MM.1S (cell line): ENCODE data around the gene DCLK2.

Experiments used
- DNase-seq: peaks from one replicate; pipeline ENCODE4 v3.0.0-alpha.2; 2015
- H2AFZ ChIP-seq: fragments of 300-600 bp; sonication (generic); 2 replicates; pipeline ENCODE4 v1.6.0; 2016; ENCODE audit warnings: antibody characterized with exemption, low read length
- H3F3A ChIP-seq: fragments of 300-600 bp; sonication (generic); 2 replicates; pipeline ENCODE4 v1.6.1; 2016; ENCODE audit warnings: mild to moderate bottlenecking, antibody characterized with exemption, low read length, moderate library complexity, mixed read lengths; ENCODE audit not compliant: insufficient read depth
- H3K27ac ChIP-seq: fragments of 300-600 bp; sonication (generic); 2 replicates; pipeline ENCODE4 v1.5.1; 2016; ENCODE audit warnings: mild to moderate bottlenecking, low read length
- H3K27me3 ChIP-seq: fragments of 300-600 bp; sonication (generic); replicated peaks from 2 replicates; pipeline ENCODE4 v1.6.0; 2016; ENCODE audit warnings: low read length; ENCODE audit not compliant: insufficient read depth
- H3K36me3 ChIP-seq: fragments of 300-600 bp; sonication (generic); replicated peaks from 2 replicates; pipeline ENCODE4 v1.6.1; 2016; ENCODE audit warnings: mild to moderate bottlenecking, low read length, mixed read lengths; ENCODE audit not compliant: insufficient read depth
- H3K4me1 ChIP-seq: fragments of 300-600 bp; sonication (generic); 2 replicates; pipeline ENCODE4 v1.6.1; 2016; ENCODE audit warnings: low read length, mixed read lengths
- H3K4me2 ChIP-seq: fragments of 300-600 bp; sonication (generic); 2 replicates; pipeline ENCODE4 v1.6.0; 2016; ENCODE audit warnings: low read depth, low read length
- H3K4me3 ChIP-seq: fragments of 300-600 bp; sonication (generic); 2 replicates; pipeline ENCODE4 v1.5.1; 2016; ENCODE audit warnings: low read length, mixed read lengths
- H3K79me2 ChIP-seq: fragments of 300-600 bp; sonication (generic); 2 replicates; pipeline ENCODE4 v1.6.1; 2016; ENCODE audit warnings: mixed run types, low read length, mixed read lengths
- H3K9ac ChIP-seq: fragments of 300-600 bp; sonication (generic); 2 replicates; pipeline ENCODE4 v1.6.1; 2016; ENCODE audit warnings: low read length, mixed read lengths
- H3K9me2 ChIP-seq: fragments of 300-600 bp; sonication (generic); replicated peaks from 2 replicates; pipeline ENCODE4 v1.6.1; 2016; ENCODE audit warnings: mild to moderate bottlenecking, low read length, mixed read lengths; ENCODE audit not compliant: insufficient read depth
- H3K9me3 ChIP-seq: fragments of 300-600 bp; sonication (generic); replicated peaks from 2 replicates; pipeline ENCODE4 v1.6.1; 2016; ENCODE audit warnings: mild to moderate bottlenecking, low read length, mixed read lengths; ENCODE audit not compliant: insufficient read depth
- H4K20me1 ChIP-seq: fragments of 300-600 bp; sonication (generic); 2 replicates; pipeline ENCODE4 v1.6.1; 2016; ENCODE audit warnings: mild to moderate bottlenecking, low read length, moderate library complexity, mixed read lengths; ENCODE audit not compliant: insufficient read depth
- EZH2 ChIP-seq: fragments of 300-600 bp; sonication (generic); optimal IDR thresholded peaks from 2 replicates; pipeline ENCODE3; 2017; ENCODE audit warnings: low read depth, mild to moderate bottlenecking, antibody characterized with exemption, low read length, mixed read lengths
- EZH2phosphoT487 ChIP-seq: fragments of 300-600 bp; sonication (generic); IDR thresholded peaks from 2 replicates; pipeline ENCODE4 v1.6.1; 2018; ENCODE audit warnings: antibody characterized with exemption, low read length
- TF ChIP-seq, protein P1 (sequence below): fragments of 300-600 bp; sonication (generic); IDR thresholded peaks from 2 replicates; pipeline ENCODE4 v1.5.1; 2016; ENCODE audit warnings: antibody characterized with exemption, low read length, mixed read lengths

DCLK2 gene

DNA sequence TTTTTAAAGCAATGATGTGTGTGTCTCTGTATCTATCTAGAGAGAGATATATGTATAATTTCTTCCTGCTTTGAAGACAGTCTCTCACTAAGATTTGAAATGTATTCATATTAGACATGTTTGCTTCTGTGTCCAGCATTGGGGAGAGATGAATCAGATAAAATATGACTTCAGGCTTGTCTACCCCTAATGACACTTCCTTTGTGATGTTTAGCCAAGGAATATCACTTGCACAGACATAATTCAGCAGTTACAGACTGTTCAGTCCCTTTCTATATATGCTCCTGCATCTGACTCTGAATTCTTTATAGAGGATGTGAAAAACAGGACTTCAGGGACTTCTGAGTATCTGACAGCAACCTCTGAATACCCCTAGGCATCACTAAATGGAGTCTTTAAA, 158.4 kb downstream of the DCLK2 start:
- H3K9me3 ChIP-seq = no peaks in the 10 kb centered on the region
- no peaks in the 10 kb centered on the region for H3K36me3 ChIP-seq
- no peaks in the 10 kb centered on the region for H3K4me1 ChIP-seq
- no peaks in the 10 kb centered on the region for H3K79me2 ChIP-seq
- no peak overlapping the region for H3K9ac ChIP-seq
- H4K20me1 ChIP-seq = no peaks in the 10 kb centered on the region
- H3K4me2 ChIP-seq = no peak overlapping the region
- TF ChIP-seq, protein P1, sequence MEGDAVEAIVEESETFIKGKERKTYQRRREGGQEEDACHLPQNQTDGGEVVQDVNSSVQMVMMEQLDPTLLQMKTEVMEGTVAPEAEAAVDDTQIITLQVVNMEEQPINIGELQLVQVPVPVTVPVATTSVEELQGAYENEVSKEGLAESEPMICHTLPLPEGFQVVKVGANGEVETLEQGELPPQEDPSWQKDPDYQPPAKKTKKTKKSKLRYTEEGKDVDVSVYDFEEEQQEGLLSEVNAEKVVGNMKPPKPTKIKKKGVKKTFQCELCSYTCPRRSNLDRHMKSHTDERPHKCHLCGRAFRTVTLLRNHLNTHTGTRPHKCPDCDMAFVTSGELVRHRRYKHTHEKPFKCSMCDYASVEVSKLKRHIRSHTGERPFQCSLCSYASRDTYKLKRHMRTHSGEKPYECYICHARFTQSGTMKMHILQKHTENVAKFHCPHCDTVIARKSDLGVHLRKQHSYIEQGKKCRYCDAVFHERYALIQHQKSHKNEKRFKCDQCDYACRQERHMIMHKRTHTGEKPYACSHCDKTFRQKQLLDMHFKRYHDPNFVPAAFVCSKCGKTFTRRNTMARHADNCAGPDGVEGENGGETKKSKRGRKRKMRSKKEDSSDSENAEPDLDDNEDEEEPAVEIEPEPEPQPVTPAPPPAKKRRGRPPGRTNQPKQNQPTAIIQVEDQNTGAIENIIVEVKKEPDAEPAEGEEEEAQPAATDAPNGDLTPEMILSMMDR = no peak
- TF ChIP-seq EZH2 = no peak
- no peak for TF ChIP-seq EZH2phosphoT487
- no peak overlapping the region for H3K4me3 ChIP-seq
- no peaks in the 10 kb centered on the region for H3K9me2 ChIP-seq
- H3F3A ChIP-seq = no peaks in the 10 kb centered on the region
- no peak overlapping the region for H3K27ac ChIP-seq
- DNase-seq = no peak
- no peak overlapping the region for H2AFZ ChIP-seq
- no peaks in the 10 kb centered on the region for H3K27me3 ChIP-seq

DNA sequence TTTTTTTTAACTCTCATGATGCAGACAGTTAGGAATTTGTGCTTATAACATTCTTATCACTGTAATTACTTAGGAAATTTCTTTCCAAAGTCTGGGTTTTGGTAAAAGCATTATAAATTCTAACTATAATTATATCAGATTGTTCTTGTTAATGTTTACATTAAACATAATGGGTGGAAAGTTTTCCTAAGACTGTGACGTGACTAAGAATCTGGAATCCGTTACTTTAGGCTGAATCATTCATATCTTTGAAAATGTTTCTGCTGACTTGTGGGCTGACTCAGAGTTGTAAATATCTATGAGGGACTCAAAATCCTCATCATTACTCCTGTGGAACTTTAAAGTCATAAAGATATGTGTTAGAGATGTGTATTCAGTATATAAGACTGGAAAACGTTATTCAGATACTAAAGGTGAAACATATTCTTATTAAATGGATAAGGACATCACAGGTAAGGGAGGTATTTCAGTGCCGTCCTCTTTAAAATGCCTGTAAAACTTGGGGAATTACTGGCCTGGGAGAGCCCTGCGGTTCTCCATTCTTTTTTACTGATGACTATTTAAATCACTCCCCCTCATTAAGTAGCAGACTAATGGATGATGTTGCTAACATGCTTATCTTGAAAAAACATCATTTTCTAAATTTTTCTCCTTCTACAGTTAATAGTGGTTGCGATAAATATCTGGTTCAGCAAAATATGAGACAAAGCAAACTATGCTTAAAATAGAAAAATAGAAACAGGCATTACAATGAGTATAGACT, 159.0 kb downstream of the DCLK2 start:
- Histone ChIP-seq H3K9me3 (no peaks in the 10 kb centered on the region), H3K79me2 (no peaks in the 10 kb centered on the region), H3K9ac (no peak overlapping the region), H3K27ac (no peak overlapping the region), H3K9me2 (no peaks in the 10 kb centered on the region), H3F3A (no peaks in the 10 kb centered on the region), H3K4me1 (no peaks in the 10 kb centered on the region), H3K4me3 (no peak overlapping the region), H3K4me2 (no peak overlapping the region), H4K20me1 (no peaks in the 10 kb centered on the region), H2AFZ (no peak overlapping the region), H3K36me3 (no peaks in the 10 kb centered on the region), H3K27me3 (no peaks in the 10 kb centered on the region)
- no peak for DNase-seq
- TF ChIP-seq EZH2phosphoT487 (no peak), EZH2 (no peak)
- TF ChIP-seq, protein P1 = no peak

DNA sequence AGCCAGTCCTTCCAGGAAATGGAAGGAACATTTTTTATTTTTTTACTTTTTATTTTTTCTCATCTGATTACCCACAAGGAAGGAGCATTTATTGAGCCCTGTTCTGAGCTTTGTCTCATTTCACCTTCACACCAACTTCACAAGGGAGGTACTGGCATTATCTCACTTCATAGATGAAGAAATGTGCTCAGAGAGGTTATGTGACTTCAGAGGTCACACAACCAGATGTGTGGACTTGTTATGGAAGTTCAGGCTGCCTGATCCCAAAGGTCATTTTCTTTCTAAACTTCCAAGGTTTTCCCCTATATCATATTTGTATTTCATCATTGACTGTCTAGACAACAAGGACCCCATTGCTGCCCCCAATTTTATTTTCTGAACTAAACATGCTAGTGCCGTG, 160.3 kb downstream of the DCLK2 start:
- no peak overlapping the region for H3K4me2 ChIP-seq
- no peaks in the 10 kb centered on the region for H3K27me3 ChIP-seq
- H2AFZ ChIP-seq = no peak overlapping the region
- H3K4me1 ChIP-seq = no peaks in the 10 kb centered on the region
- H3K4me3 ChIP-seq = no peak overlapping the region
- no peaks in the 10 kb centered on the region for H3K9me2 ChIP-seq
- H3F3A ChIP-seq = no peaks in the 10 kb centered on the region
- no peaks in the 10 kb centered on the region for H3K9me3 ChIP-seq
- H3K27ac ChIP-seq = no peak overlapping the region
- DNase-seq = no peak
- no peak overlapping the region for H3K9ac ChIP-seq
- no peaks in the 10 kb centered on the region for H4K20me1 ChIP-seq
- no peaks in the 10 kb centered on the region for H3K79me2 ChIP-seq
- no peaks in the 10 kb centered on the region for H3K36me3 ChIP-seq
- TF ChIP-seq EZH2 = no peak
- no peak for TF ChIP-seq EZH2phosphoT487
- TF ChIP-seq, protein P1 = no peak
